OCI-LY3 (cell line): ENCODE measurements around the gene RBPJL.

Experiments
- H2AFZ ChIP-seq: fragments of 200-600, 300-600 bp; shearing (Covaris generic); 2 replicates; pipeline ENCODE4 v1.6.0; 2014; ENCODE audit warnings: antibody characterized with exemption, low read depth, low read length
- H3K27ac ChIP-seq: fragments of 200-600, 300-600 bp; sonication (generic); 2 replicates; pipeline ENCODE4 v1.5.1; 2014; ENCODE audit warnings: mild to moderate bottlenecking, low read length, moderate library complexity, mixed read lengths
- H3K27me3 ChIP-seq: fragments of 200-600, 300-600 bp; sonication (generic); 2 replicates; pipeline ENCODE4 v1.6.1; 2014; ENCODE audit warnings: low read depth, low read length, mixed read lengths
- H3K36me3 ChIP-seq: fragments of 200-600, 300-600 bp; sonication (generic); replicated peaks from 2 replicates; pipeline ENCODE3; 2014; ENCODE audit warnings: low read depth, low read length, mixed read lengths
- H3K4me1 ChIP-seq: fragments of 300-600, 200-600 bp; sonication (generic); 2 replicates; pipeline ENCODE4 v1.6.1; 2014; ENCODE audit warnings: low read length, mixed read lengths
- H3K4me2 ChIP-seq: fragments of 200-600, 300-600 bp; sonication (generic); 2 replicates; pipeline ENCODE4 v1.6.1; 2014; ENCODE audit warnings: low read length, mixed read lengths
- H3K4me3 ChIP-seq: fragments of 300-600, 200-600 bp; sonication (generic); 2 replicates; pipeline ENCODE4 v1.5.1; 2014; ENCODE audit warnings: antibody characterized with exemption, mild to moderate bottlenecking, low read length, moderate library complexity
- H3K79me2 ChIP-seq: fragments of 300-600, 200-600 bp; shearing (Covaris generic); 2 replicates; pipeline ENCODE4 v1.6.1; 2014; ENCODE audit warnings: mild to moderate bottlenecking, low read length, mixed read lengths
- H3K9ac ChIP-seq: fragments of 300-600, 200-600 bp; shearing (Covaris generic); 2 replicates; pipeline ENCODE4 v1.6.0; 2014; ENCODE audit warnings: mild to moderate bottlenecking, low read length, moderate library complexity
- H3K9me3 ChIP-seq: fragments of 200-600, 300-600 bp; shearing (Covaris generic); 2 replicates; pipeline ENCODE4 v1.6.1; 2014; ENCODE audit warnings: low read length, mixed read lengths; ENCODE audit not compliant: insufficient read depth
- H4K20me1 ChIP-seq: fragments of 200-600, 300-600 bp; sonication (generic); 2 replicates; pipeline ENCODE4 v1.6.1; 2016; ENCODE audit warnings: low read length, mixed read lengths; ENCODE audit not compliant: insufficient read depth
- CTCF ChIP-seq: fragments of 200-600, 300-600 bp; sonication (generic); IDR thresholded peaks from 2 replicates; pipeline ENCODE4 v1.5.1; 2014; ENCODE audit warnings: antibody characterized with exemption, low read length, low read depth
- EZH2phosphoT487 ChIP-seq: fragments of 200-600 bp; shearing (Covaris generic); IDR thresholded peaks from 2 replicates; pipeline ENCODE4 v1.6.1; 2018; ENCODE audit warnings: antibody characterized with exemption, mixed run types, low read depth

Gene RBPJL

GRCh38 chr20:45282700-45283550 is 23.7 kb upstream of the RBPJL start:
- Histone ChIP-seq H3K4me1 (no peaks in the 10 kb centered on the region), H3K27ac (no peak overlapping the region), H3K36me3 (no peaks in the 10 kb centered on the region), H3K27me3 (peaks cover 53% of the 10 kb centered on the region), H3K4me3 (no peak overlapping the region), H3K4me2 (no peak overlapping the region), H3K79me2 (no peaks in the 10 kb centered on the region), H3K9ac (no peak overlapping the region), H3K9me3 (no peaks in the 10 kb centered on the region), H4K20me1 (no peaks in the 10 kb centered on the region), H2AFZ (no peak overlapping the region)
- no peak for TF ChIP-seq CTCF
- TF ChIP-seq EZH2phosphoT487: no peak

GRCh38 chr20:45283551-45284057 is 23.0 kb upstream of the RBPJL start:
- TF ChIP-seq EZH2phosphoT487 (no peak), CTCF (no peak)
- H3K4me3 ChIP-seq: no peak overlapping the region
- H3K36me3 ChIP-seq: no peaks in the 10 kb centered on the region
- no peaks in the 10 kb centered on the region for H4K20me1 ChIP-seq
- no peak overlapping the region for H3K27ac ChIP-seq
- no peaks in the 10 kb centered on the region for H3K4me1 ChIP-seq
- H3K9ac ChIP-seq: no peak overlapping the region
- no peaks in the 10 kb centered on the region for H3K79me2 ChIP-seq
- no peaks in the 10 kb centered on the region for H3K9me3 ChIP-seq
- peaks cover 59% of the 10 kb centered on the region for H3K27me3 ChIP-seq
- H3K4me2 ChIP-seq: no peak overlapping the region
- no peak overlapping the region for H2AFZ ChIP-seq

- H3K4me1 ChIP-seq: peaks cover 18% of the 10 kb centered on the region
- peaks cover 50% of the 10 kb centered on the region for H3K27me3 ChIP-seq
- no peak overlapping the region for H3K27ac ChIP-seq
- H3K4me3 ChIP-seq: no peak overlapping the region
- H3K9ac ChIP-seq: no peak overlapping the region
- TF ChIP-seq EZH2phosphoT487 (no peak), CTCF (no peak)
- no peaks in the 10 kb centered on the region for H3K9me3 ChIP-seq
- H4K20me1 ChIP-seq: no peaks in the 10 kb centered on the region
- H2AFZ ChIP-seq: no peak overlapping the region
- H3K4me2 ChIP-seq: no peak overlapping the region
- H3K79me2 ChIP-seq: no peaks in the 10 kb centered on the region
- no peaks in the 10 kb centered on the region for H3K36me3 ChIP-seq
These were observed 18.3 kb upstream of the RBPJL start for GRCh38 chr20:45288376-45288775.

GRCh38 chr20:45288860-45289259 is 17.8 kb upstream of the RBPJL start:
- no peak for TF ChIP-seq EZH2phosphoT487
- TF ChIP-seq CTCF: no peak
- Histone ChIP-seq H2AFZ (no peak overlapping the region), H3K27ac (no peak overlapping the region), H3K36me3 (no peaks in the 10 kb centered on the region), H3K4me3 (no peak overlapping the region), H3K4me2 (no peak overlapping the region), H3K9ac (no peak overlapping the region), H3K27me3 (peaks cover 45% of the 10 kb centered on the region), H3K4me1 (peaks cover 18% of the 10 kb centered on the region), H3K79me2 (no peaks in the 10 kb centered on the region), H4K20me1 (no peaks in the 10 kb centered on the region), H3K9me3 (no peaks in the 10 kb centered on the region)
